NOMO-1 (cell line): ENCODE measurements around the gene SRGAP2C.
"Not testable (repeated sequence)": the region's sequence is repeated elsewhere in the genome, so short reads cannot be mapped to it uniquely, and the experiment has no call there.

Experiments
- DNase-seq, 2 experiments: peaks; one replicate each; lab custom pipeline; 2025; ENCODE audit not compliant: unreplicated experiment in 2 of 2; lab: John Stamatoyannopoulos, UW

The SRGAP2C gene

GRCh38 chr1:121403254-121403653 lies 218.5 kb downstream of the SRGAP2C start:
- not testable (repeated sequence) for DNase-seq

DNA sequence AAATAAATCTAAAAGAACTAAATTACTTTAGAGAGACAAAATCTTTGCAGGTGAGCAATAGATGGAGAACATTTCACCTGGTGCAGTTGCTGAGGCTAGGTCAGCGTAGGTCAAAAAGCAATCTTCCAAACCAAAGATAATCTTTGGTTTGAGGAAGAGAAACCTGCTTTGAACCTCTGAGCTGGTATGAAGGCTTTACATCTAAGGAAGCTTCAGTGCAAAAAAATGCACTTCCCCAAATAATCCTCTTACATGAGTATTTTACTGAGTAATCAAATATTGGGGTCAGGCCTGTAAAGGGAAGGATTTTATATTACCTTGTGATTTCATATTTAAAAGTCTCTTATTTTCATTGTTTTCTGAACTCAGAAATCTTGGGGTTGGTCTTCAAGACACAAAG lies 223.6 kb downstream of the SRGAP2C start:
- DNase-seq = peak; percentile 52 to 89

DNA sequence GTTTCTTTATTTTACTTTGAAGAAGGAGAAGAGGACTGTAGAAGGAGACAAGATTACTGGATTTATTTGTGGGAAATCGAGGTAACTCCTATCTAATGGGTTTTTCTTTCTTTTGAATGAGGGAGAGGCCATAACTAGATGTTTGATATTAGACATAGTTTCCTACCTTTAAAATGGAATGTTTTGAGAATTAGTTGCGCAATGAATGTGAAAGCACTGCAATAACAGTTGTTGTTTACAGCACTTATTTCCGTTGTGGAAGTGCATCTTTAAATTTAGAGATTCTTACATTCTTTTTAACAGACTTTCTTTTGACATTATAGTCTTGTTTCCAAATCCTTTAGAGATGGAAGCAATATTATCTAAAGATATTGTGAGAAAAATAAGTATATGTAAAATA lies 229.0 kb downstream of the SRGAP2C start:
- DNase-seq = no peak

DNA sequence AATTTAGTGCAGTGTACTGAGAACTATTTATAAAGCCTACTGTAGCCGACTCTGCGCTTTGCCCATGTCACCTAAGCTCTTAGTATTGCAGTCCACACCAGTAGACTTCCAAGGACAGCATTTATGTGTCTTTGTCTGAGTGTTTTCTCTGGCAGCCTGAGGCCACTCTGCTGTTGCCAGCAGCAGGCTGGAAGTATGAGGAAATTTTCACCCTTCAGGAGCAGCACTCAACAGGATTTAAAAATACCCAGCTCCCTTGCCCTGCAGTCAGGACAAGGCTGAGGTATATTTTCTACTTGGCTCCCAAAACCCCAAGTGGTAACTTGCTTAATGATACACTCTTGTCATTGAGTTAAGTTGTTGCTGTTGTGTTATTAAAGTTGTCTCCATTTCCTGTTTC lies 230.1 kb downstream of the SRGAP2C start:
- DNase-seq = no peak

DNA sequence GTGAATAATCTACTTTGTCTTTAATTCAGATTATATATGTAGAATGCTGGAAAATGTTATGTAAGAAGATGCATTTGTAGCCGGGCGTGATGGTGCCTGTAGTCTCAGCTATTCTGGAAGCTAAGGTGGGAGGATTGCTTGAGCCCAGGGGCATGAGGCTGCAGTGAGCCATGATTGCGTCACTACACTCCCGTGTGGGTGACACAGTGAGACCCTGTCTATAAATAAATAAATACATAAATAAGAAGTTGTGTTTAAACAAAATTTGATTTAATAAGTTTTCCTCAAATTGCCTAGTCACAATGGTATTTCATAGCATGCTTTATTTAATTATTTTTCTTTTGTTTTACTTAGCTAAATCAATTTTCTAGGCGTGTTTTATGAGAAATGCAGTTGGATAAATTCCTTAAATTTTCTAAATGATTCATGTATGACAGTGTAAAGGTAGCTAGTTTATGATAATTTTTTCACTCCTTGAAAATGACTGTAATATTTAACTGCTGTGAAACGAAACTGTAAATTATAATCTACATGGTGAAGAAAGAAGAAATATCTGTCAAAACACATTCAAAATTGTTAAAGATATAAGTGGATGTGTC lies 232.6 kb downstream of the SRGAP2C start:
- DNase-seq = no peak

DNA sequence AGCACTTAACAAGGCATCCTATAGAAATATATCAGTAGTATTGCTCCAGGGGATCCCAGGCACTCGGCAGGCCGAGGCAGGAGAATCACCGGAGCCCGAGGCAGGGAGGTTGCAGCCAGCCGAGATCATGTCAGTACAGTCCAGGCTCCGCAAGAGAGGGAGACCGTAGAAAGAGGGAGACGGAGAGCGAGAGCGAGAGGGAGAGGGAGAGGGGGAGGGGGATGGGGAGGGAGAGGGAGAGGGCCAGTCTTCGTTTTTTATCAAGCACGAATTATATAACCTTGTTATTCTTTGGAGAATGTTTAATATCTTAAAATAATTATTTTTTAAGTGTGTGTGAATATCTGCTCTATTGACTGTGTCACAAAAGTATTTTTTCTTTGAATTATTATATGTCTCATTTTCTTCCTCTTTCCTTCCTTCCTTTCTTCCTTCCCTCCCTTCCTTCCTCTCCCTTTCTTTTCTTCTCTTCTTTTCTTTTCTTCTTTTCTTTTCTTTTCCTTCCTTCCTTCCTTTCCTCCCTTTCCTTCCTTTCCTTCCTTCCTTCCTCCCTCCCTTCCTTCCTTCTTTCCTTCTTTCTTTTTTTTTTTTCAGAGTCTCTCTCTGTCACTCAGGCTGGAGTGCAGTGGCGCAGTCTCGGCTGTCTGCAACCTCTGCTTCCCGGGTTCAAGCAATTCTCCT lies 233.7 kb downstream of the SRGAP2C start:
- no peak for DNase-seq

- DNase-seq = not testable (repeated sequence)
These were observed 234.4 kb downstream of the SRGAP2C start for GRCh38 chr1:121419050-121419615.

DNA sequence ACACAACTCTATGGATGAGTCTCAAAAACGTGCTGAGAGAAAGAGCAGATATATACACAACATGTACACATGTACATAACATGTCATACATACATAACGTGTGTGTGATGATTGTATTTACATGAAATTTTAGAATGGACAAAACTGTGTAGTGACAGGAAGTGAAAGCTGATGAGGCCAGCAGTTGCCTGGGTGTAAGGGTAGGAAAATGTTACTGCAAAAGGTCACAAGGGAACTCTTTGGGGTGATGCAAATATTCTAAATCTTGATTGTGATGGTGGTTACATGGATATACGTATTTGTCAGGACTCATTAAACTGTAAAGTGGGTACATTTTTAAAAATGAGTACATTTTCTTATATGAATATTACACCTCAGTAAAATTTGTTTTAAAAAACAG lies 236.7 kb downstream of the SRGAP2C start:
- DNase-seq = peak; percentile 25 to 36

- DNase-seq = not testable (repeated sequence)
These were observed 239.2 kb downstream of the SRGAP2C start for GRCh38 chr1:121423956-121424355.

DNA sequence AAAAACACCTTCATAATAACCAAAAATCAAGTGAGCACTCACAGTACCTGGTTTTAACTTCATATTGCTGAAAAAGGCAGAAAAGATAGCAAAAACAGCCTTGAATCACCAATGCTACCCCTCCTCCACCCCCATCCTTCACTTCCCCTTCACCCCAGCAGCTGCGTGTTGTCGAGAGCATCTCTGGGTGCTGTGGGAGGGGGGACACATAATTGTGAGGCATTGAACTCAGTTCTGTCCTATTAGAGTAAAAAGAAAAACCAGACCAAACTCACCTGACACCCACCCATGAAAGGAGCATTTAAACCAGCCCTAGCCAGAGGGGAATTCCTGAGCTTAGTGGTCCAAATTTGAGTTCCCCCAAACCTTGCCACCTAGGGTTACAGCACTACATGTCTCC lies 248.7 kb downstream of the SRGAP2C start:
- DNase-seq = not testable (repeated sequence)

DNA sequence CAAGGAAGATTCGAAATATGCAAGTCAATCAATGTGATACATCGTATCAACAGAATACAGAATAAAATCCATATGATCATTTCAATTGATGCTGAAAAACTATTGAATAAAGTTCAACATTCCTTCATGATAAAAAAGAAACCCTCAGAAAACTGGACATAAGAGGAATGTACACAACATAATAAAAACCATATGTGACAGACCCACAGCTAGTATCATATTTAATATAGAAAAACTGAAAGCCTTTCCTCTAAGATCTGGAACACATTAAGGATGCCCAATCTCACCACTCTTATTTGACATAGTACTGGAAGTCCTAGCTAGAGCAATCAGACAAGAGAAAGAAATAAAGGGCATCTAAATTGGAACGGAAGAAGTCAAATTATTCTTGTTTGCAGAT lies 254.1 kb downstream of the SRGAP2C start:
- not testable (repeated sequence) for DNase-seq

- no peak for DNase-seq
These were observed 256.2 kb downstream of the SRGAP2C start for GRCh38 chr1:121440993-121441392.
